ENCODE results near the gene STAT2.
"Not testable (repeated sequence)": the region's sequence is repeated elsewhere in the genome, so short reads cannot be mapped to it uniquely, and the experiment has no call there.

STAT2 gene

DNA sequence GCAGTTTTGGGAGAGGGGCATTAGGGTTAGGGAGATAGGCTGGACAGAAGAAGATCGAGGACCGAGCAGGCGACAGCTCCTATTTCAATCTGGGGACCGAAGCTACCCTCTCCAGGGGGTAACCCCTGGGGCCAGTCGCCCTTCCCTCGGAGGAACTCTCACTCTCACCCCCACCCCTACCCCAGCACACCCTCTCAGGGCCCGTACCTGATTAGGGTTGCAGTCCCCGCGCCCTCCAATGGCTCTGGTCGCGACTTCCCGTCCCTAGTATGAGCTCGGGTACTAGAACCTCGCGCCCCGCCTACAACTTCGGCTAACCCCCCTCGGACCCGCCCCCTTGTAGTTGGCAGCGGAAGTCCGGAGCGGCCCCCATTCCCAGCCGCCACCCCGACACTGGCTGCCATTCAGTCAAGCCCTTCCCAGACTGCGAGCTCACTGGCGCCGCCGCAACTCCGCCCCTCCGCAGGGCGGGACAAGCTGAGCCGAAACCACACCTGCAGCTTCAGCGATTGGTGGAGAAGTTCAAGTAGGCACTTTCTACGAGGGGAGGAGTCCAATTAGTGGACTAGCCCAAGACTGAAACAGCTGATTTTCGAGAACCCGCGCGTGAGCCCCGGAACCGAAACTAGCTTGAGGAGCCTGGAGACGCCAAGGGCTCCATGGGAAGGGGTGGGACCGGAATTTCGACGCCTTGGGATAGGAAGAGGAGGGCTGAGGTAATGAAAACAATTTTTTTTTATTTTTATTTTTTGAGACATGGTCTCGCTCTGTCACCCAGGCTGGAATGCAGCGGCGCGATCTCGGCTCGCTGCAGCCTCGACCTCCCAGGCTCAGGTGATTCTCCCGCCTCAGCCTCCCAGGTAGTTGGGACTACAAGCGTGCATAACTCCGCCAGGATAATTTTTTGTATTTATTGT lies at the start of gene STAT2:
STAT2 (minus strand) TSS at position 257 of the 917 bp plus-strand sequence. CDS start 3,536 bp downstream, outside the sequence.
- peak; percentile 99 for DNase-seq (ENCODE audit: low spot score)

DNA sequence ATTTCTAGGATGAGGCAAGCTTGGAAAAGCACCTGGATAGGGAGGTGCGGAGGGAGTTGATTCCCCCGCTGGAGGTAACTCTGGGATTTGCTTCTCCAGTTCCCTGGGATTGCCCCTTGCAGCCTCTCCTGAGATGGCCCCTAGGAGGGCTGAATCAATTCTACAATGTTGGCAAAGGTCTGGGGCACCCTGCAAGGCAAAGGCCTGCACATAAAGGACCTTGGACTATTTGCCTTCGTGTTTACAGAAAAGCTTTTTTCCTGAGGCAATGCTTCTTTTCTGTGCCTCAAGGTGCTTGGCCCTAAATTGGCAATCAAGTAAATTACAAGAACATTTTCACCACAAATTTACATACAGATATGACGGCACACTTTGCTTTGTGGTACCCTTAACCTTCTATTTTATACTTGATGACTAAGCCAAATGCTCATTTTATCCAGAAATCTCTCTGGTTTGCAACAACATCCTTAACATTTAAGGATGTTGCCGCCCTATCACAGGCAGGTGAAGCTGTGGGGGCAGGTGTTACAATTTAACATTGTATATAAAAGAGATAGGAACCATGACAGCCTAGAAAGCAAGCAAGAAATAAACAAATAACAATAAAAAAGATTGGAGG lies 49.0 kb upstream of the STAT2 start:
- no peak for DNase-seq (ENCODE audit: low spot score)

- not testable (repeated sequence) for DNase-seq (ENCODE audit: low spot score)
Observed at GRCh38 chr12:56404227-56404626, 44.3 kb upstream of the STAT2 start.

DNA sequence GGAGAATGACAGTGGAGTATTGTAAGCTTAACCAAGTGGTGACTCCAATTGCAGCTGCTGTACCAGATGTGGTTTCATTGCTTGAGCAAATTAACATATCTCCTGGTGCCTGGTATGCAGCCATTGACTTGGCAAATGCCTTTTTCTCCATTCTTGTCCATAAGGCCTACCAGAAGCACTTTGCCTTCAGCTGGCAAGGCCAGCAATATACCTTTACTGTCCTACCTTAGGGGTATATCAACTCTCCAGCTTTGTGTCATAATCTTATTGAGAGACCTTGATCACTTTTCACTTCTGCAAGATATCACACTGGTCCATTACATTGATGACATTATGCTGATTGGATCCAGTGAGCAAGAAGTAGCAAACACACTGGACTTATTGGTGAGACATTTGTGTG lies 41.7 kb upstream of the STAT2 start:
- not testable (repeated sequence) for DNase-seq (ENCODE audit: low spot score)

- DNase-seq (ENCODE audit: low spot score): not testable (repeated sequence)
Observed at GRCh38 chr12:56401125-56401524, 41.2 kb upstream of the STAT2 start.

- DNase-seq (ENCODE audit: low spot score): not testable (repeated sequence)
Observed at GRCh38 chr12:56399466-56399865, 39.6 kb upstream of the STAT2 start.

DNA sequence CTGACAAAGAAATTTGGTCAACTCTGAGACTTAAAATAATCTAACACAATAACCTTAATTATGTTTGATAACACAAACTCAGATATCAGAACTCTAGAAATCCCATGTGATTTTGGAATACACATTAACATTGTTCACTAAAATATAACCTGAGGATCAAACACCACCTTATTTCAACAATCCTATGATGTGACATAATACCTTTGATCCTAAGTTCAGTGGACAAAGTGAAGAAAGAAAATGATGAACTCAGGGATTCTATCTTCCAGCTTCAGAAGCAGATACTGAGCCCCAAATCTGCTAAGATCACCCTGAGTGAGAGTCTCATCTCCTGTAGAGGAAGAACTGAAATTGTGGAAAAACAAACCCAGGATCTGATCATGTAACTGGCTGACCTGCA lies 38.4 kb upstream of the STAT2 start:
- DNase-seq (ENCODE audit: low spot score): no peak

DNA sequence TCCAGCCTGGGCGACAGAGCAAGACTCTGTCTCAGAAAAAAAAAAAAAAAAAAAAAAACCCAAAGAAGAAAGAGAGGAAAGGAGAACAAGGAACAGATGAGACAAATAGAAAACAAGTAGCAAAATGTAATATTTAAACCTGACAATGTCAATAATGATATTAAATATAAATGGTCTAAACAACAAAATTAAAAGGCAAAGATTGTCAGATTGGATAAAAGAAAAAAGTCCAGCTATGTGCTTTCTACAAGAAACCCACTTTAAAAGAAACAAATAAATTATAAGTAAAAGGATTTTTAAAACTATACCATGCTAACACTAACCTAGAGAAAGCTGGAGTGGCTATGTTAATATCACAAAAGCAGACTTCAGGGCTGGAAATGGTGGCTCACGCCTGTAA lies 32.4 kb upstream of the STAT2 start:
- no peak for DNase-seq (ENCODE audit: low spot score)

DNA sequence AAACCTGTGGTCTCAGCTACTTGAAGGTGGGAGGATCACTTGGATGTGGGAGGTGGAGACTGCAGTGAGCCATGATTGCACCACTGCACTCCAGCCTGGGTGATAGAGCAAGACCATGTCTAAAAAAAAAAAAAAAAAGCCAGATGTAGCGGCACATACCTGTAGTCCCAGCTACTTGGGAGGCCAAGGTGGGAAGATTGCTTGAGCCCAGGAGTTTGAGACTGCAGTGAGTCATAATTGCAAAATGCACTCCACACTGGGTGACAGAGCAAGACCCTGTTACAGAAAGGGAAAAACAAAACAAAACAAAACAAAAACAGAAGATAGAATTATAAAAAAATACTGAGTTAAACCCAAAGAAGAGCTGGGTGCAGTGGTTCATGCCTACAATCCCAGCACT lies 31.8 kb upstream of the STAT2 start:
- no peak for DNase-seq (ENCODE audit: low spot score)

DNA sequence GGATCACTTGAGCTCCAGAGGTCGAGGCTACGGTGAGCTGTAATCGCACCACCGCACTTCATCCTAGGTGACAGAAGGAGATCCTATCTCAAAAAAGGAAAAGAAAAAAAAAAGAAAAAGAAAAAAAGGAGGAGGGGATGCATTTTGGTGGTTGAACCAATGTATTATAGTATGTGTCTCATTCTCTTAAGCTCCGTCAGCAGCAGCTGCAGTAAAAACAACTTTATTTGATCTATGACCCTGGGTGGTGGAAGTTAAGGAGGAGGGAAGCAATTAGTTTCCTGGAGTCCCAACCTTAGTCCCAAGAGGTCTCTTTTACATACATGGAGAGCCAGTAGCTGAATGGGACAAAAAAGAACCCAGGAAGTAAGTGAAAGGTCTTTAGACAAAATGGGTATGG lies 29.5 kb upstream of the STAT2 start:
- DNase-seq (ENCODE audit: low spot score): no peak

DNA sequence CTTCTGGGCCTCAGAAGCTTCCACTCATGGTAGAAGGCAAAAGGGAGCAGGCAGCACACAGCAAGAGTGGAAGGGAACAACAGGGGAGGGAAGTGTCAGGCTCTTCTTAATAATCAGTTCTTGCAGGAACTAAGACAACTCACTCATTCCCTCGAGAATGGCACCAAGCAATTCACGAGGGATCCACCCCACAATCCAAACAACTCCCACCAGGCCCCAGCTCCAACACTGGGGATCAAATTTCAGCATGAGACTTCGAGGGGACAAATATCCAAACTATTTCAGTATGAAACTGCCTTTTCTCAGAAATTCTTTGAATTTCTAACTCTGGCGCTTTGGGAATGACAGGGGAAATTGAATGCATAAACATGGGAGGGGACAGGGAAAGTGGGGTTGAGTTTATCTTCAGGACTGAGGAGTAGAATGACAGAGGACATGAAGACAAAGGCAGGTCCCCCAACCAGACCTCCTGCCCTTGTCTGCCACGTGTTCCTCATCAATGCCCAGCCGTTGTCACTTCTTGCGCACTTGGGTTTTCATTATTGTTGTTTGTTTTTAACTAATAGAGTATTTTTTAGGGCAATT lies 27.3 kb upstream of the STAT2 start:
- no peak for DNase-seq (ENCODE audit: low spot score)

- DNase-seq (ENCODE audit: low spot score): no peak
Observed at GRCh38 chr12:56385873-56386272, 26.0 kb upstream of the STAT2 start.

DNA sequence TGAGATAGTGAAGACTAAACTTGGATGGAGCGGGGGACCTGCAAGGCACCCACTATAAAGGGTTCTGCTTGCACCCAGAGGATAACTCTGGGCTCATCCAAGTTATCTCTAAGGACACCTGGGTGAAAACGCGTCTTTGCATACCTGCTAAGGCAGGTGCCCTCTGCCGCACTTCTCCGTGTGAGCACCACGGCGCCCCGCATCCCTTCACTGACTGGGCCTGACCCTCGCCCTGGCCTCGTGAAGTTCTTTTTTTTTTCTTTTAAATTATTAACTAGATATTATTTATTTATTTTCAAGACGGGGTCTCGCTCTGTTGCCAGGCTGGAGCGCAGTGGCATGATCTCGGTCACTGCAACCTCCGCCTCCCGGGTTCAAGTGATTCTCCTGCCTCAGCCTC lies 22.7 kb upstream of the STAT2 start:
- DNase-seq (ENCODE audit: low spot score): no peak

DNA sequence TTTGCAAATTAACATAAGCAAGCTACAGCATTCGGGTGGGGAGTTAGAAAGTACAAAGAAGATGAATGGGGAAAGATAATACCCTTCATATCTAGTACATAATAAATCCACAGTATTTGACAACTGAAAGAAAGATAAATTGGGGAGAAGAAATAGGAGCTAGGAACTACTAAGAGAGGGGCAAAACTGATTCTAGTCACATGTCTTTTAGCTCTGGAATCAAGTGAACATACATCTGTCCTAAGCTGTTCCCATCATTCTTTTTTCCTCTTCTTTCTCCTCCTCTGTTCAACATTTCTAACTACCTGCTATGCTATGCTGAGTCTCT lies 18.0 kb upstream of the STAT2 start:
- DNase-seq (ENCODE audit: low spot score): no peak

DNA sequence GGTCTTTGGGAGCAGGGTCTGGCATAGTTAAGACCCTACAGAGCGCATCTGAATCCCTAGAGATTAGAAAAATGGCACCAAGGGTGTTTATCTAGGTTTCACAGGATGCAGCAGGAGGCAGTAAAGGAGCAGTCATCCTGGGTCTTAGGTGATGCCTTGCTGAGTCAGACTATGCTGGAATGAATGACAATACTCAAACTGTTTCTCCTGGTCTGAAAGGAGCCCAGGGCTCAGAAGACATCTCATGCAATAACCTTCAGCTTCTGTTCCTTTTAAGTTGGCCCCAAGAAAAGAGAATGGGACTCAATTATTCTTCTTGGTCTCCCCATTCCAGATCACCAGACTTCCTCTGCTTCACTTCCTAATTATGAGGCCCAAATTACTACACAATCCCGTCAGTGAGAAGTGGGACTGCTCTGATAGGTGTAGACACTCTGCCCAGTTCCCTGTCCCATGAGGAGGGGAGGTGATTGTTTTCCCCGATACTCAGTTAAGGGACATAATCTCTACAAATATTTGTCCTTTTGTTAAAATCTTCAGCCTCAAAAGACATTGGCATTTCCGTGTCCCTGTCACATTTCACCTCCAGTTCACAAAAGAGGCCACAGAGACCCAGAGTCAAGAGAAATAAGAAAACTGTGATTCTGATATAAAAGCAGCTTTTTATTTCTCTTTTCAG lies 17.5 kb upstream of the STAT2 start:
- peak; percentile 44 for DNase-seq (ENCODE audit: low spot score)

DNA sequence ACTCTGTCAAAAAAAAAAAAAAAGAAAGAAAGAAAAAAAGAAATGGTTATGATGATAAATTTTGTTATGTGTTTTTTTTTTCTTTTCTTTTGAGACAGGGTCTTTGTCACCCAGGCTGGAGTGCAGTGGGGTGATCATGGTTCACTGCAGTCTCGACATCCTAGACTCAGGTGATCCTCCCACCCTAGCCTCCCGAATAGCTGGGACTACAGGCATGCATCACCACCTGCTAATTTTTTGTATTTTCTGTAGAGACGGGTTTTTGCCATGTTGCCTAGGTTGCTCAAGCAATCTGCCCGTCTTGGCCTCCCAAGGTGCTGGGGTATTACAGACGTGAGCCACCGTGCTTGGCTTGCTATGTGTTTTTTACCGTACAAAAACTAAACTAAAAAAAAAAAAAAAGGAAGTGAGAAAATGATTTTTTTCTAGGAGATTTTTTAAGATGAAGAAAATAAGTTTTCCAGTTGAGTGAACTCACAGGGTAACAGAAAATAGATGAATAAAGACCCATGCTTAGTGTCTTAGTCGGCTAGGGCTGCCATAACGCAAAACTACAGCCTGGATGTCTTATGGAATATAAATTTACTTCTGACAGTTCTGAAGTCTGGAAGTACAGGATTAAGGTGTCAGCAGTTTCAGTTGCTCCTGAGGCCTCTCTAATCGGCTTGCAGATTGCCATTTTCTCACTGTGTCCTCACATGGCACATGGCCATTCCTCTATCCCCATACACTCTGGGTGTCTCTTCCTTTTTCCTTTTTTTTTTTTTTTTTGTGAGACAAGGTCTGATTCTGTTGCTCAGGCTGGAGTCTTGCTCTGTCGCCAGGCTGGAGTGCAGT lies 15.9 kb upstream of the STAT2 start:
- DNase-seq (ENCODE audit: low spot score): no peak

- DNase-seq (ENCODE audit: low spot score): no peak
Observed at GRCh38 chr12:56374726-56375597, 15.1 kb upstream of the STAT2 start.

DNA sequence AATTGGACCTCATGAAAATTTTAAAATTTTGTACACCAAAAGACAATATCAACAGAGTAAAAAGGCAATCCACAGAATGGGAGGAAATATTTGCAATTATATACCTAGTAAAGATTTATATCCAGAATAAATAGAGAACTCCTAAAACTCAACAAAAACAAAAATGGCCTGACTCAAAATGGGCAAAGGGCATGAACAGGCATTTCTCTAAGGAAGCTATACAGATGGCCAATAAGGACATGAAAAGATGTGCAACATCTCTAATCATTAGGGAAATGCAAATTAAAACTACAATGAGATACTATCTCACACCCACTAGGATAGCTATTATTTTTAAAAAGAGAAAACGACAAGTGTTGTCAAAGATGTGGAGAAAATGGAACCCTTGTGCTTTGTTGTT lies 13.6 kb upstream of the STAT2 start:
- DNase-seq (ENCODE audit: low spot score): no peak

DNA sequence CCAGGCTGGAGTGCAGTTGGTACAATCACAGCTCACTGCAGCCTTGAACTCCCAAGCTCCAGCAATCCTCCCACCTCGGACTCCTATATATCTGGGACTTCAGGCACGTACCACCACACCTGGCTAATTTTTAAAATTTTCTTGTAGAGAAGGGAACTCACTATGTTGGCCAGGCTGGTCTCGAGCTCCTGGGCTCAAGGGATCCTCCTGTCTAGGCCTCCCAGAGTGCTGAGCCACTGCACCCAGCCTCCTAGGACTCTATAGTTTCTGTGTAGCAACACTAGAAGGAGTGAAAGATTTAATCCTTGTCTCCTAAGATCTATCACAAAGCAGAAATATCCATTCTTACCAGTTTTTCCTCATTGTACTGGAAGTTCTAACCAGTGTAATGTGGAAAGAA lies 7.0 kb upstream of the STAT2 start:
- DNase-seq (ENCODE audit: low spot score): no peak

- DNase-seq (ENCODE audit: low spot score): no peak
Observed at GRCh38 chr12:56362130-56363059, 2.5 kb upstream of the STAT2 start, which contains the start of gene APOF. APOF (minus strand) TSS chr12:56362857; CDS start chr12:56362745, 112 bp downstream.
